ENCODE results near the gene INF2.

- TF ChIP-seq CTCF (IDR thresholded peaks at IDR 0.05): no peak
- no peak for TF ChIP-seq POLR2A (IDR thresholded peaks at IDR 0.05; ENCODE audit: low read depth)
- TF ChIP-seq POLR2AphosphoS5 (IDR thresholded peaks at IDR 0.05): no peak
These were observed 17.6 kb downstream of the INF2 start for GRCh38 chr14:104706733-104707607.

Measured in esophagus muscularis mucosa (tissue), 3 donors.